HG03103 (cell line): ENCODE results near the gene C13orf46.
A peak's percentile ranks its signal among the peaks of the same experiment; 100 is the strongest.

ENCODE experiments used
- ATAC-seq: cut with Tn5 transposase; IDR thresholded peaks from one replicate; pipeline ENCODE4 v1.9.1; 2021; ENCODE audit warnings: low read depth; ENCODE audit not compliant: unreplicated experiment

C13orf46 gene

GRCh38 chr13:113958373-113958772 is 15.5 kb downstream of the C13orf46 start:
- no peak for ATAC-seq

DNA sequence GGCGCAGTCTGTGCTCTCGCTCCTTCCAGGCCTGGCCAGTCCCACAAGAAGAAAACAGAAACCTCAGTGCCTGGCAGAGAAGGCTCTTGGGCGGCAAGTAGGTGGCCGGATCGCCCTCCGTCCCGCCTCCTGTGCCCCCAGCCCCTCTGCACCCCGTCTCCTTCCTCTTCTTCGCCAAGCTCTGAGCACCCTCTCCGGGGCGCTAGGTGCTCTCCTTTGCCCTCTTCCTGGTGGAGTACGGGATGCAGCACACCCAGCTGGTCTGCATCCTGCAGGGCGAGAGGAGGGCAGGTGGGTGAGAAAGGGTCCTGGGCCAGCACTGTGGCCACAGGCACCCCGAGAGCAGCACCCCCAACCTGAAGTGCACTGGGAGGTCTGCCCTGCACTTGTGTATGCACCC is 17.3 kb downstream of the C13orf46 start:
- ATAC-seq = no peak

- no peak for ATAC-seq
Observed at GRCh38 chr13:113955691-113956090, 18.2 kb downstream of the C13orf46 start.

DNA sequence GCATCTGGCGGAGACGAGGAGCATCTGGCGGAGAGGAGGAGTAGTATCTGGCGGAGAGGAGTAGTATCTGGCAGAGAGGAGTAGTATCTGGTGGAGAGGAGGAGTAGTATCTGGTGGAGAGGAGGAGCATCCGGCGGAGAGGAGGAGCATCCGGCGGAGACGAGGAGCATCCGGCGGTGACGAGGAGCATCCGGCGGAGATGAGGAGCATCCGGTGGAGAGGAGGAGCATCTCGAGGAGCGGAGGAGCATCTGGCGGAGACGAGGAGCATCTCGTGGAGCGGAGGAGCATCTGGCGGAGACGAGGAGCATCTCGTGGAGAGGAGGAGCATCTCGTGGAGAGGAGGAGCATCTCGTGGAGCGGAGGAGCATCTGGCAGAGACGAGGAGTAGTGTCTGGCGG is 18.6 kb downstream of the C13orf46 start:
- ATAC-seq = no peak

GRCh38 chr13:113954046-113954835 is 19.6 kb downstream of the C13orf46 start:
- ATAC-seq = no peak

DNA sequence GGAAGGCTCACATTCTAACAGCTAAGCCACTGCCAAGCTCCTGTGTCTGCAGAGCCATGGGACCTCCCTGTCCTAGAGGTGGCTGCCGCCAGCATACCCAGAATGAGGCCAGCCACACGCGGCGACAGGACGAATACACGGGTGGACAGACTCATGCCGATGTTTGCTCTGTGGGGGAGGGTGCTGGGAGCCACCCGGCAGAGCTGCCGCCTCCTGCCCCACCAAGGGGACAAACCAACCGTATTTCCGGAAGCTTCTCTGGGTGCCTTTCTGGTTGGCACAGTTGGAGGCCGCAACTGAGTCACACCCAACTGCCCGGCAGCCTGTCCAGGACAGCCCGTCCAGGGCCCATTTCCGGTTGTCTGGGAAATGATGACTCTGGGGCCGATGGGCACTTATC is 20.3 kb downstream of the C13orf46 start:
- no peak for ATAC-seq

GRCh38 chr13:113952983-113953520 is 20.8 kb downstream of the C13orf46 start:
- no peak for ATAC-seq

DNA sequence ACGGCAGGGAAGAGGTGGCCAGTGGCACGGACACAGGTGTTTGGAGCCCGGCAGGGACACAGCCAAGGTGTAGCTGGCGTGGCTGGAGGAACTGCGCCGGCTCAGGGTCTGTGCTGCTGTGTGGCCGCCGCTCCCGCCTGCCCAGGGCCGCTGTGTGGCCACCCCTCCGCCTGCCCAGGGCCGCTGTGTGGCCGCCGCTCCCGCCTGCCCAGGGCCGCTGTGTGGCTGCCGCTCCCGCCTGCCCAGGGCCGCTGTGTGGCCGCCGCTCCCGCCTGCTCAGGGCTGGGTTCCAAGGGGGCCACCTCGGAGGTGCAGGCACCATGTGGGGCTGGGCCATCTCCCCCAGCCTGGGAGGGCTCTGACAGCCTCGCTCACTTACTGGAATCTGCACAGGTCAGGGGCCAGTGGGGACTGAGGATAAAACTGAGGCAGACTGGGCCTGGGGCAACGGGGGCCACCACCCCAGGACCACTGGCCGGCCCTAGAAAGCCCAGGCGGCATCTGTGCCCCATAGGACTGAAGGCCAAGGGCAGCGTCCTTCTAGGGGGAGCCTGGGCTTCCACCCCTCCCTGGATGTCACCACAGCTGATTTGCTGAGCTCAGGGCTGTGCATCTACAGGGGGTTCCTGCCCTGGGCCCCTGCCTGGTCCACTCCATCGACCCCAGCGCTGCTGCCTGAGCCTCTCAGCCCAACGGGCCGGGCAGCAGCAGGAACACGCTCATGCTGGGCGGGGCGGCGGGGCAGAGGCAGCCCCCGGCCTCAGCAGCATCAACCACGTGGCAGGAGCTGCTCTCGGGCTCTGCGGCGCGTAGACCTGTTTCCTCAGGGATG is 21.5 kb downstream of the C13orf46 start:
- no peak for ATAC-seq

DNA sequence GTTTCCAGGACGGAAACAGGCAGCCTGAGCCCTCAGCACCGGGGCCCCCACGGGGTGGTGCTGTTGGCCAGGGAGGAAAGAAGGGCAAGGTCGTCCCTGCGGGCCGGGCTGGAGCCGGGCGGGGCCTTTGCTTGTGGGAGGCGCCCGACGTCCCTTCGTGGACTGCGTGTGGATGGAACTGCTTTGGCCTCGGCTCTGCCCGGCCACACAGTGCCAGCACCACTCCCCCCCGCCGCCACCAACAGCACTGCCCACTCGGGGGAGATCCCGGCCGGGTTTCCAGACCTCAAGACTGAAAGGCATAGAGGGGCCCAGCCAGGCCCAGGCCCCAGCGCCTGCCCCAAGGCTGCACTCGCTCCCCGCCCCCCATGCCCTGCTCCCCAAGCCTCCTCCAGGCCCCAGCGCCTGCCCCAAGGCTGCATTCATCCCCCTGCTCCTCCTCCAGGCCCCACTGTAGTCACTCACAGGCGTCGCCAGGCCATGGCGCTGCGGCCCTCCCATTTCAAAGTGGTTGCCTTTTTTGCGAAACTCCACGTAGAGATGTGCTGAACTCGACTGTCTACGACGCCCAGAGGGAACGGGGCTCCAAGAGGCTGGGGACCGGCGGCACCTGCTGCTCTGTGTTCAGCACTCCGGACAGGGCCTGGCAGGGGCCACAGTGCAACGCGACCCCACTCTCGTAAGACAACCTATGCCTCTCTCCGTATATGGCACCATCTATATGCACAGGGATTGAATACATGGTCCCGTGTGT is 22.5 kb downstream of the C13orf46 start:
- ATAC-seq = peak; percentile 67

DNA sequence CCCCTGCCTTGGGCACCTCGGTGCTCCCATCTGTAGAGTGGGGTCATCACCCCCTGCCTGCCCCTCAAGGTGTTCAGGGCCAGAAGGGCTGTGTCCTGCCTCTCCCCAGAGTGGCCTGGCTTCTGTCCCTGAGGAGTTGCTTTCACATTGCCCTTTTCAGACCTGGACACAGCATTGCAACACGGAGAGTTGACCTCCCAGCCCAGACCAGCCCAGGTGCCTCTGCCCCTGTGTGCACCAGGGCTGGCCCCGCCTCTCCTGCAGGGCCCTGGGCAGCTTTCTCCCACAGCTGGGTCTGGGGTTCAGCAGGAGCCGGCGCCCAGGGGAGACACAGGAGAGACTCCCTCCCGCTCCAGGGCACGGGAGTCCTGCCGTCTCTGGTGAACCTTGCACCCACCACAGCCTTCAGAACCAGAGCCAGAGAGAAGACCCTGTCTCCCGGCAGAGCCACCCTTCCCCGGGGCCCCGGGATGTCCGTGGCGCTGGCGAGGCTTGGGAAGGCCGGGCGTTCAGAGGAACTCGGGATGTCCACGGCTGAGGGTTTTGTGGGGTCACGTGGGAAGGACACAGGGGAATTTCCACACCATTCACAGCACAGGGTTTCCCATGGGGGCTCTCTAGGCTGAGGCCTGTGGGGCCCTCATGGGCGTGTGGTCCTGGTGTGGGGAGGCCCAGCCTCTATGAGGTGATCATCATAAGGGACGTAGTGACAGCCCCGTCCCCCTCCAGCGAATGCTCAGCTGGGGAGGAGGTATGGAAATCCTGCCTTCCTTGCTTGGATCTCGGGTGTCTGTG is 23.2 kb downstream of the C13orf46 start:
- ATAC-seq = peak; percentile 21

DNA sequence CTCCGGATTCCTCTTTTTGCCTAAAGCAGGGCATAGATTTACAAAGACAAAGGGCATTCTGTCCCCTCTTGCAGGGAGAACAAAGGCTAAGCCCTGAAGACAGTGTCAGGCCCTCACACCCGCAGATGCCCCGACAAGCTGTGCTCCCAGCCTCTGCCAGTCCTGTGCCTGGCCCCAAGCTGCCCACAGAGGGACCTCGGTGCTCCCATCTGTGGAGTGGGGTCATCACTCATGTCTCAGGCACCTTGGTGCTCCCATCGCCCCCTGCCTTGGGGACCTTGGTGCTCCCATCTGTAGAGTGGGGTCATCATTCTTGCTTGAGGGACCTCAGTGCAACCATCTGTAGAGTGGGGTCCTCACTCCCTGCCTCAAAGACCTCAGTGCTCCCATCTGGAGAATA is 24.3 kb downstream of the C13orf46 start:
- ATAC-seq = no peak

- no peak for ATAC-seq
Observed at GRCh38 chr13:113948034-113948742, 25.7 kb downstream of the C13orf46 start.

DNA sequence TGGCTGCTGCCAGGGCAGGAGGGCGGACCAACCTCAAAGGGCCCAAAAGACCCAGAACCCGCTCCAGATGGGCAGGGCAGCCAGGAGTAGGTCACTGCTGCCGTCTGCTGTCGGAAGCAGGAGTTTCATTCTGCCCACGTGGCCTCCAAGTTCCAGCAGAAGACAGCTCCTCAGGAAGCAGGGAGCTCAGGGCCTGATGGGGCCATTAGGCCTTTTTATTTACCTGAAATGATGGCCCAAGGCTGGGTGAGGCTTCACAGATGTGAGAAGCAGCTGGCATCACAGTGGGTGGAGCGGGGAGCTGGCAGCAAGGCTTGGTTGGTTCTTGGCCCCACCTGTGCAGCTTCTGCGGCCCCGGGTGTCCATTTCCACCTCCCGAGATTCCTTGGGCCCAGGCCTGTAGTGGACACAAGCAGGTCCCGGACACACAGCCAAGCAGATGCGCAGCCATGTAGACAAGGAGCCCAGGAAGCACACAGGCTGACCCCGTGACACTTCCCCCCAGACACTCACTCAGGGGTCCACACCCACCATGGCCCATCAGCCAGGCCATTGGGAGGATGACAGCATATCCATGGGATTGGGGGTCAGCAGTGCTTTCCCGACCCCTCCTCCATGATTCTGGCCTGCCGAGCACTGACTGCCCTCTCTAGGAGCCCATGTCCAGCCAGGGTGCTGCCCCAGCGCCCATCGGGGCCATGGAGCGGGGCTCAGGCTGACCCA is 26.4 kb downstream of the C13orf46 start:
- ATAC-seq = no peak

GRCh38 chr13:113946409-113947181 is 27.3 kb downstream of the C13orf46 start:
- ATAC-seq = no peak

GRCh38 chr13:113945857-113946408 is 27.9 kb downstream of the C13orf46 start:
- ATAC-seq = no peak

DNA sequence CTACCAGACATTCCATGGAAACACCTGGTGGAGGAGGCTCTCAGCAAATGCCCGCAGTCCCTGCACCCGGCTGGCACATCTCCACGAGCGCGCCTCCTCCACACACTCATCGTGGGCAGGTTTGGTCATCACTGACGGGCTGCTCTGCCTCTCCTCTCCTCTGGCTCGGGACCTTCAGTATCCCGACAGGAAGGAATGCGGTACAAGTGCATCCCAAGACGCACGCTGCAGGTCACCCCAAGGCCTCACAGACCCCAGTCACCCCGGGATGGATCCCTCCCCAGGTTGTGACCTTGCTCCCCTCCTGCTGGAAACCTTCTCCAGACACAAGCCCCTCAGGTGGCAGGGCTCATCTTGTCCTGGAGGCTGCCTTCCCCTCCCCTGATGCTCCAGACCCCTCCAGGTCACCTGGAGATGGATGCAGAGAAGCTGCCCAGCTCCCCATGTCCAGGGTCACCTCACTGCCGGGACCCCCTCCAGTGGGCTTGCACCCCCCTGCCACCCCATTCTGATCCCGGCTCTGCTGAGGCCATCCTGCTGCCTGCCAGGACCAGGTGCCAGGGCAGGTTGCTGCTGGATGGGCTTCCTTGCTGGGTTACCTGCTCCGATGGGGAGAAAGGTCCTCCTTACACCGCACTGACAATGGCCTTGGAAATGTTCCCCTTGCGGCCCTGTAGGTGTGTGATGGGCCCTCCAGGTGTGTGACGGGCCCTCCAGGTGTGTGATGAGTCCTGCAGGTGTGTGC is 29.9 kb downstream of the C13orf46 start:
- no peak for ATAC-seq

DNA sequence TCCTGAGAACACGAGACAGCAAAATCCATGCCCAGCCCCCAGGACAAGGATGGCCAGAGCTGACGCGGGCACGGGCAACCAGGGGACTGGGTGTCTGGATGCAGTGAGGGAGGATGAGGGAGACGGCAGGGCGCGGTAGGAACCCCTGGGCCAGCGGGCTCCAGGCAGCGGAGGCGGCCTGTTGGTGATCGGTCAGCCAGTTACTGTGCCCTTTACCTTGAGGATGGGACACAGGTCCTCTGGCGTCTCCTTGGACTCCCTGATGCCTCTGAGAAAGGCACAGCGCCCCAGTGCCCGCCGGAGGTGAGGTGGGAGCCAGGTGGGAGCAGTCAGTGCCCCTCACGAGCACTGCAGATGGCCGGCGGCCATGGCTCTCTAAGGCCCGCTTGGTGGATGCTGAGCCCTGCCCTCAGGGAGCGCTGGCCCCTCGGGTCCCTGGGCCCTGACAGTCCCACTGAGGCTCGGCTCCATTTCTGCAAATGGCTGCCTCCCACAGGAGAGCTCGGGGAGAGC is 31.2 kb downstream of the C13orf46 start:
- no peak for ATAC-seq
